Retinal pigment epithelial cell (primary cell): Measurements from ENCODE around the gene GPR39.
A peak's percentile ranks its signal among the peaks of the same experiment; 100 is the strongest.

Experiments used
- DNase-seq: peaks from one replicate; pipeline ENCODE4 v3.0.0-alpha.2; 2010; ENCODE audit warnings: low read depth
- H3K4me3 ChIP-seq: 2 replicates; pipeline ENCODE4 v1.5.1; 2011; ENCODE audit warnings: mild to moderate bottlenecking, low read length, control low read depth, moderate library complexity
- CTCF ChIP-seq: conservative IDR thresholded peaks from 2 replicates; pipeline ENCODE4 v1.5.1; 2011; ENCODE audit warnings: low read depth, low read length, control low read depth, inconsistent platforms

The GPR39 gene

GRCh38 chr2:132441051-132441450 lies 24.4 kb downstream of the GPR39 start:
- H3K4me3 ChIP-seq: no peak overlapping the region
- no peak for DNase-seq
- no peak for TF ChIP-seq CTCF

- no peak overlapping the region for H3K4me3 ChIP-seq
- no peak for TF ChIP-seq CTCF
- DNase-seq: no peak
Measured at GRCh38 chr2:132442278-132442677, 25.7 kb downstream of the GPR39 start.

- TF ChIP-seq CTCF: no peak
- H3K4me3 ChIP-seq: no peak overlapping the region
- DNase-seq: no peak
Measured at GRCh38 chr2:132443106-132443505, 26.5 kb downstream of the GPR39 start.

GRCh38 chr2:132446444-132446843 lies 29.8 kb downstream of the GPR39 start:
- no peak for TF ChIP-seq CTCF
- DNase-seq: no peak
- H3K4me3 ChIP-seq: no peak overlapping the region

- no peak for DNase-seq
- no peak overlapping the region for H3K4me3 ChIP-seq
- no peak for TF ChIP-seq CTCF
Measured at GRCh38 chr2:132448331-132448730, 31.7 kb downstream of the GPR39 start.

- DNase-seq: no peak
- peak; percentile 84 for TF ChIP-seq CTCF
- H3K4me3 ChIP-seq: no peak overlapping the region
Measured at GRCh38 chr2:132448771-132449170, 32.2 kb downstream of the GPR39 start.

GRCh38 chr2:132449868-132450267 lies 33.3 kb downstream of the GPR39 start:
- TF ChIP-seq CTCF: no peak
- no peak overlapping the region for H3K4me3 ChIP-seq
- no peak for DNase-seq
